GM12891 (cell line): Measurements from ENCODE around the gene PTPRN2.

Source experiments
- PAX5 ChIP-seq: IDR thresholded peaks from 2 replicates; pipeline ENCODE4 v1.6.1; 2011; ENCODE audit warnings: low read length, moderate library complexity, mild to moderate bottlenecking; ENCODE audit not compliant: insufficient read depth, severe bottlenecking
- POLR2A ChIP-seq: IDR thresholded peaks from 2 replicates; pipeline ENCODE4 v1.6.1; 2011; ENCODE audit warnings: low read depth, low read length, control low read depth
- POLR2AphosphoS5 ChIP-seq: IDR thresholded peaks from 2 replicates; pipeline ENCODE4 v1.6.1; 2011; ENCODE audit warnings: low read depth, low read length, control low read depth

DNA sequence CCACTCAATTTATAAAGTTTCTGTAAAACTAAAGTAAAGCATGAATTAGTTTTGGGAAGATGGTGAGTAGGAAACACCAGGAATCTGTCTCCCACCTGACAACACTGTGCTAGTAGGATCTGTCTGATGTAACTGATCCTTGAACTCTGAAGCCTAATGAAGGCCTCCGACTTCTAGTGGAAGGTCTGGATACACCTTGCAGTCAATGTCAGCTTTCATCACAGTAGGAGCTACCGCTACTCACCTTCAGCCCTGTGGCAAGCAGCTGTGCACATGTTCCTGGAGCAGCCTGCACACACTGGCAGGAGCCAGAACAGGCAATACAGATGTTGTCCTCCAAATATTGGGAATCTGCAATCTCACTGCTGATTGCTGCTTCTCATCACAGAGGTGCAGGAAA, 471.4 kb downstream of the PTPRN2 start:
- TF ChIP-seq POLR2A (no peak), PAX5 (no peak), POLR2AphosphoS5 (no peak)
